ENCODE results near the gene RGS14.

The RGS14 gene

GRCh38 chr5:177351392-177352329 lies 6.1 kb upstream of the RGS14 start, which contains the start of gene LMAN2:
Gene LMAN2, minus strand, starts transcription at chr5:177351668. Its CDS starts 21 bp downstream, at chr5:177351647.
- Histone ChIP-seq H3K4me3 (ENCODE audit: low read depth, low read length) (peak within 1 kb of the TSS; percentile 99), H3K9ac (peak within 1 kb of the TSS; percentile 95), H3K36me3 (ENCODE audit: control insufficient read depth, insufficient read depth, low read length) (no peaks in the 10 kb centered on the region), H3K4me1 (peaks cover 9% of the 10 kb centered on the region), H3K4me2 (ENCODE audit: low read length) (peak within 1 kb of the TSS; percentile 92), H3K9me3 (ENCODE audit: control insufficient read depth, low read length) (no peaks in the 10 kb centered on the region), H3K27me3 (ENCODE audit: control insufficient read depth, insufficient read depth, low read length) (no peaks in the 10 kb centered on the region), H3K79me2 (peaks cover 10% of the 10 kb centered on the region), H3K27ac (peak within 1 kb of the TSS; percentile 93), H2AFZ (peak within 1 kb of the TSS; percentile 89)
- no peak for TF ChIP-seq CTCF (IDR thresholded peaks at IDR 0.05)

- Histone ChIP-seq H3K9me3 (ENCODE audit: control insufficient read depth, low read length) (no peaks in the 10 kb centered on the region), H3K9ac (no peak overlapping the region), H3K27ac (no peak overlapping the region), H3K36me3 (ENCODE audit: control insufficient read depth, insufficient read depth, low read length) (no peaks in the 10 kb centered on the region), H3K4me1 (peaks cover 5% of the 10 kb centered on the region), H3K4me2 (ENCODE audit: low read length) (no peak overlapping the region), H3K4me3 (ENCODE audit: low read depth, low read length) (no peak overlapping the region), H2AFZ (no peak overlapping the region), H3K27me3 (ENCODE audit: control insufficient read depth, insufficient read depth, low read length) (no peaks in the 10 kb centered on the region), H3K79me2 (peaks cover 10% of the 10 kb centered on the region)
- TF ChIP-seq CTCF (IDR thresholded peaks at IDR 0.05), result no peak
Measured at GRCh38 chr5:177353093-177353492, 4.6 kb upstream of the RGS14 start.

DNA sequence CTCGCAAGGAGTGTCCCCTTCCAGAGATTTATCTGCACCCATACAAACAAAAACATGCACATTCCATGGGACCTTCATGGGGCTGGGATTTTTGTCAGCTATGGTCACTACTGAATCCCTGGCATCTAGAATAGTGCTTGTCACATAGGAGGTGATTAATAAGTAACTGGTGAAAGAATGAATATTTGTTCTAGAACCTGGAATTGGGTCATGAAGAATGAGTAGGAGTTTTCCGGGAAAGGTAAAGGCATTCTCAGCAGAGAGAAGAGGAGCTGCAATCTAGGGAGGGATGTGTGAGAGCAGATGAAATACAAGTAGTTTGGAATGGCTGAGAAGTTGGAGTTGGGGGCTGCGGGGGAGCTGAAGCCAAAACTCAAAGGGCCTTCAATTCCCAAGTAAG lies 3.5 kb upstream of the RGS14 start:
- no peak overlapping the region for H3K27ac ChIP-seq
- H3K9me3 ChIP-seq (ENCODE audit: control insufficient read depth, low read length), result no peaks in the 10 kb centered on the region
- no peak overlapping the region for H3K9ac ChIP-seq
- no peak for TF ChIP-seq CTCF (IDR thresholded peaks at IDR 0.05)
- no peaks in the 10 kb centered on the region for H3K27me3 ChIP-seq (ENCODE audit: control insufficient read depth, insufficient read depth, low read length)
- peaks cover 5% of the 10 kb centered on the region for H3K4me1 ChIP-seq
- H3K4me3 ChIP-seq (ENCODE audit: low read depth, low read length), result no peak overlapping the region
- no peaks in the 10 kb centered on the region for H3K36me3 ChIP-seq (ENCODE audit: control insufficient read depth, insufficient read depth, low read length)
- no peak overlapping the region for H2AFZ ChIP-seq
- no peak overlapping the region for H3K4me2 ChIP-seq (ENCODE audit: low read length)
- peaks cover 10% of the 10 kb centered on the region for H3K79me2 ChIP-seq

- Histone ChIP-seq H3K36me3 (ENCODE audit: control insufficient read depth, insufficient read depth, low read length) (no peaks in the 10 kb centered on the region), H3K9me3 (ENCODE audit: control insufficient read depth, low read length) (no peaks in the 10 kb centered on the region), H3K27ac (no peak overlapping the region), H3K9ac (no peak overlapping the region), H3K27me3 (ENCODE audit: control insufficient read depth, insufficient read depth, low read length) (no peaks in the 10 kb centered on the region), H2AFZ (no peak overlapping the region), H3K4me2 (ENCODE audit: low read length) (no peak overlapping the region), H3K4me3 (ENCODE audit: low read depth, low read length) (no peak overlapping the region), H3K79me2 (peaks cover 10% of the 10 kb centered on the region), H3K4me1 (peaks cover 5% of the 10 kb centered on the region)
- TF ChIP-seq CTCF (IDR thresholded peaks at IDR 0.05), result no peak
Measured at GRCh38 chr5:177354711-177355110, 3.0 kb upstream of the RGS14 start.
